GM18526 (cell line): ENCODE data around the gene PCDHGB6.

ENCODE experiments used
- POLR2A ChIP-seq: IDR thresholded peaks from 3 replicates; pipeline ENCODE4 v1.6.1; 2011; ENCODE audit not compliant: insufficient read length; ENCODE audit errors: extremely low read depth

The PCDHGB6 gene

DNA sequence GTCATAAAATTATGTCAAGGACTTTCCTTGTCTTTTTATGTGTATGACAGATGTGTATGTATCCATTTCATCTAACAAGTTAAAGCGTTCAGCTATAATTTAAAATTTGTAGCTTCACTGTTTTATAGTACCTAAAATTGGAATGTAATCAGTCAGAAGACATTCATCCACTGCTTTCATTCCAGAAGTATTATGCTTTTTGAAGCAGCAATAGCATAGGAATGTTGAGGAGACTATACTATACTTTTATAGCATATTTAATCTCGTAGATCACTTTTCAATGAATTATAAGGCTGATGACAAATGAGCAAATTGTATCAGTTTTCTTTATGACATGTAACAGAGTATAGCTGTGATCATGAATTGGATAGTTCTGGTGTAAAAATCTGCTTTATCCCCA lies 29.4 kb downstream of the PCDHGB6 start:
- no peak for TF ChIP-seq POLR2A

DNA sequence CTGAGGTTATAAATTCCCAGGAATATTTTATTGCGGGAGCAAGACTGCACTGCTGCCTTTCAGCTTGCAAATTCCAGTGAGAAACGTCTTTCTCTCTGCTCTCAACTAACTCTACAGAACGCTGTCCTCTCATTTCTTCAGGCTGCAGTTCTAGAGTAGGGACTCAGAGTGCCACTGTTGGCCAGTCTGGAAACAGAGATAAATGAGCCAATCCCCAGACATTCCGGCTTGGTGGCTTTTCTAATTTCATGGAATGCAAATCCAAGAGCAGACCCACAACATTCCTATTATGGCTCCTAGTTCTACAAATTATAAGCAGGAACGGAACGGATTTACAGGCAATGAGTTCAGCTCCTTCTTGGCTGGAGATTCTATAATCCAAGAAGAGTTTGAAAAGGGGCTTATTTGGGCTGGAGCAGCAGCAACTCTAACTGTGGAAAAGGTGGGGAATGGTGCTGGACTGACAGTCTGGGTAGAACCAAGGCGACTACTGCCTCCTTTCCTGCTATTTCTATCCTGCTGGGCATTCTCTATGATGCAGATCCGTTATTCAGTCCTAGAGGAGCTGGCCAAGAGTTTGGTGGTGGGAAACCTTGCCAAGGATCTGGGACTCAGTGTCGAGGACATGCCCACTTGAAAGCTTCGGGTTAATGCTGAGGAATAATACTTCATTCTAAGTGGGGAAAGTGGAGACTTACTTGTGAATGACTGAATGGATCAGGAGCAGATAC lies 31.8 kb downstream of the PCDHGB6 start:
- no peak for TF ChIP-seq POLR2A

DNA sequence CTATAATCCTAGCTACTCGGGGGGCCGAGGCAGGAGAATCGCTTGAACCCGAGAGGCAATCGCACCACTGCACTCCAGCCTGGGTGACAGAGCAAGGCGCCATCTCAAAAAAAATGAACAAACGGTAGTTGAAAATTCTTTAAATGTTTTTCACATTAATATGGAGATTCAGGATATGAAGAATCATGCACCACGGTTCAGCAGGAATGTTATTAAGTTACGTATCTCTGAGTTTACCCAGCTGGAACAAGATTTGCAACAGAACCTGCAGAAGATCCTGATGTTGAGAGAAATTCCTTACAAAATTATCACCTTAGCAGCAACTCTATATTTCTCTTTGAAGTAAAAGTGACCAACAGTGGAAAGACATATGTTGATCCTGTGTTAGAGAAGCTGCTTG lies 32.5 kb downstream of the PCDHGB6 start:
- no peak for TF ChIP-seq POLR2A

DNA sequence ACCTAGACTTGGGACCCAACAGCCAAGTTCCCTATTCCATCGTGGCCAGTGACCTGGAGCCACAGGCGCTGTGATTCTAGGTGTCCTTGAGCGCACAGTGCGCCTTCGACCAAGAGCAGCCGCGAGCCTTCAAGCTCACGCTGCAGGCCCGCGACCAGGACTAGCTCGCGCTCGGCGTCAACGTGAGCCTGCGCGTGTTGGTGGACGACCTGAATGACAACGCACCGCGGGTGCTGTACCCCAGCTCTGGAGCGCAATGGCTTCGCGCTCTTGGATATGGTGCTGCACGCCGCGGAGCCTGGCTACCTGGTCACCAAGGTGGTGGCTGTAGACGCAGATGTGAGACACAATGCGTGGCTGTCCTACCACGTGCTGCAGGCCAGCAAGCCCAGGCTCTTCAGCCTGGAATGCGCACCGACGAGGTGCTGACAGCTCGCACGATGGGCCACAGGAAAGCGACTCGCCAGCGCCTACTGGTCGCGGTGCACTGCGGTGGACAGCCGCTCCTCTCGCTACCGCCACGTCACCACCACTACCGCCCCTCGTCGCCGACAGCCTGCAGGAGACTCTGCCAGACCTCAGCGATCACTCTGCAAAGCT lies 33.9 kb downstream of the PCDHGB6 start:
- no peak for TF ChIP-seq POLR2A
